ENCODE data around the gene SPIRE1.
"Not testable (repeated sequence)": the region's sequence is repeated elsewhere in the genome, so short reads cannot be mapped to it uniquely, and the experiment has no call there.

Gene SPIRE1

GRCh38 chr18:12645254-12645653 is 12.7 kb downstream of the SPIRE1 start:
- DNase-seq = no peak

GRCh38 chr18:12643756-12644155 is 14.2 kb downstream of the SPIRE1 start:
- DNase-seq = not testable (repeated sequence)

- DNase-seq = no peak
These were observed 17.1 kb downstream of the SPIRE1 start for GRCh38 chr18:12640881-12641200.

GRCh38 chr18:12639990-12640880 is 17.7 kb downstream of the SPIRE1 start:
- no peak for DNase-seq

- no peak for DNase-seq
These were observed 19.2 kb downstream of the SPIRE1 start for GRCh38 chr18:12638644-12639124.

- DNase-seq = no peak
These were observed 19.8 kb downstream of the SPIRE1 start for GRCh38 chr18:12637901-12638643.

GRCh38 chr18:12637393-12637792 is 20.5 kb downstream of the SPIRE1 start:
- no peak for DNase-seq

GRCh38 chr18:12631831-12632477 is 26.0 kb downstream of the SPIRE1 start:
- no peak for DNase-seq

- DNase-seq = no peak
These were observed 27.8 kb downstream of the SPIRE1 start for GRCh38 chr18:12630136-12630535.

- DNase-seq = no peak
These were observed 28.9 kb downstream of the SPIRE1 start for GRCh38 chr18:12628706-12629702.

GRCh38 chr18:12627199-12627598 is 30.7 kb downstream of the SPIRE1 start:
- DNase-seq = not testable (repeated sequence)

- DNase-seq = no peak
These were observed 32.7 kb downstream of the SPIRE1 start for GRCh38 chr18:12625241-12625640.

GRCh38 chr18:12621742-12622306 is 36.1 kb downstream of the SPIRE1 start:
- no peak for DNase-seq

- DNase-seq = no peak
These were observed 42.2 kb downstream of the SPIRE1 start for GRCh38 chr18:12615748-12616147.

GRCh38 chr18:12608301-12608700 is 49.6 kb downstream of the SPIRE1 start:
- DNase-seq = no peak

GRCh38 chr18:12606592-12607315 is 51.2 kb downstream of the SPIRE1 start:
- no peak for DNase-seq

GRCh38 chr18:12604445-12605007 is 53.4 kb downstream of the SPIRE1 start:
- DNase-seq = no peak

GRCh38 chr18:12599966-12600365 is 57.9 kb downstream of the SPIRE1 start:
- DNase-seq = no peak

- no peak for DNase-seq
These were observed 58.4 kb downstream of the SPIRE1 start for GRCh38 chr18:12599543-12599942.

- no peak for DNase-seq
These were observed 59.6 kb downstream of the SPIRE1 start for GRCh38 chr18:12598181-12598930.
